M059J (cell line): ENCODE measurements around the gene MEAF6. TPM values are rescaled to one million over a fixed set of nuclear protein-coding genes. Genes with fewer than 3 reads are reported as not detected.

Experiments used
- DNase-seq: peaks from one replicate; pipeline ENCODE4 v3.0.0-alpha.2; 2012; ENCODE audit warnings: low read depth
- total RNA-seq: library from RNA; depleted of rRNA; stranded (reverse); fragments of >200 nt; shearing (Covaris generic); gene quantifications from 2 replicates; pipeline ENCODE4 v1.2.3, GENCODE V29; 2014

MEAF6 gene
- total RNA-seq, 1 experiment from 2014 or later: 112 TPM

- no peak for DNase-seq
These were observed 41.0 kb downstream of the MEAF6 start for GRCh38 chr1:37473431-37474045.

DNA sequence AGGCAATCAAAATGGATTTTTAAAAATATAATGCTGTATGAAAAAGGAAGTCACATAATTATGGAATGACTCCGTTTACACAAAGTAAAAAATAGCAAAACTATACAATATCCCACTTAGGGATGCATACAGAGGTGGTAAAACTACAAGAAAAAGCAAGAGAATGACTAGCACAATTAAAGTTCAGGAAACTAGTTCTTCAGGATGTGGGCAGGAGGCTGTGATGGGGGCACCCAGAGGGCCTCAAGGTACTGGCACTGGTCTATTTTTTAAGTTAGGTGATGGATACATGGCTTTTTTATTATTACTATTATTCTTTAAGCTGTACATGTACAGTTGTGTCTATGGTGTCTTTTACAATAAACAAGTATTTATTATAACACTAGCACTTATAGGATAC is 41.6 kb downstream of the MEAF6 start:
- no peak for DNase-seq

GRCh38 chr1:37472281-37472680 is 42.3 kb downstream of the MEAF6 start:
- peak; percentile 61 for DNase-seq

DNA sequence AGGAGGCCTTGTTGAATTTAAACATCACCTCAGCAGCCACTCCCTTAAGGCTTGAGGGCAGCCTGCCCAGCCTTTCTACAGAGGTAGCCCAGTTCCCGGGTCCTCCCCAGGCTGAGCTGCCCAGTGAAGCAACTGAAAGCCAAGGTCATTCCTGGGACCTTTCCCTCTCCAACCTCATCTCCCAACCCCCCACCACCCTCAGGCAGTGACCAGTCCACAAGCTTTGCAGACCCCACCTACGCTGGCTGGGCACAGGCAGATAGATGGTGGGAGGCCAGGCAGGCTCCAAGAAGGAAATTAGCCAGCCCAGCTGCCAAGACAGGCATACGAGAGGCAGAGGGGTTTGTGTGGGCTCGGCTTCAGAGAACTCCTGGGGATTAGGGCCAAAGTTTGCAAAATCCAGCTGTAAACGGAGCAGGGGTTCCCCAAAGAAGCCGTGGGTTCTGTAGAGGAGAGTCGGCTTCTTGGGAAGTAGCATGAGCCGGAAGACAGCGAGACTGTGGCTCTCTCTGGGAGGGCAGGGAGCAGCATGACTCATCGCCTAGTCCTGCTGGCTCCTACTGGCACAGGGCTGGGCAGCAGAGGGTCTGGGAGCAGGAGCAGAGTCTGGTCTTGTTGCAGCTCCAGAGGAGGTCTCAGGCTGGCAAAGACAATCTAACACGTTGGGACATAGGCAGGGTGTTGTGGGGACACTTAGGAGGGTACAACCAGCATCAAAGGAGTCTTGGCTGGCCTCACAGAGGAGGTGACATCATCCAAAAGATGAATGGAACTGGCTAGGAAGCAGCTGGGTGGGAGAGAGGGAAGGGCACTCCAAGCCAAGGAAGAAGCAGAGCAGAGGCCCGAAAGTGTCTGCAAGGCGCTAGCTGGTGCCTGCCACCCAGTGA is 43.0 kb downstream of the MEAF6 start:
- DNase-seq: peak; percentile 95

GRCh38 chr1:37469386-37469785 is 45.2 kb downstream of the MEAF6 start:
- no peak for DNase-seq

DNA sequence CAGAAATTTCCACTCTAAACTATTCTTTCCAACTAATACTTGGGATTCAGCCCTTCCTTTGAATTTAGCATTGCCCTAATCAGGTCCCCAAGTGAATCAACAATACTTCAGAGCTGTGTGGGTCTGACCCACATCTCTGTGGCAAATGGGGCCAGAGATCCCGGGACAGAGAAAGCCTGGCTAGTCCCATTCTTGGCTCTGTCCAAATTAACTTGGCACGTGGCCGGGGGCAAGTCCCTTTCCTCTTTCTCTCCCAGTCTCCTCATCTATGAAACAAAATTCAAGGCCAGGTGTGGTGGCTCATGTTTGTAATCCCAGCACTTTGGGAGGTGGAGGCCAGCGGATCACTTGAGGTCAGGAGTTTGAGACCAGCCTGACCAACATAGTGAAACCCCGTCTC is 46.5 kb downstream of the MEAF6 start:
- DNase-seq: no peak

GRCh38 chr1:37465593-37466517 is 48.7 kb downstream of the MEAF6 start:
- no peak for DNase-seq

- DNase-seq: no peak
These were observed 50.1 kb downstream of the MEAF6 start for GRCh38 chr1:37464443-37464842.

DNA sequence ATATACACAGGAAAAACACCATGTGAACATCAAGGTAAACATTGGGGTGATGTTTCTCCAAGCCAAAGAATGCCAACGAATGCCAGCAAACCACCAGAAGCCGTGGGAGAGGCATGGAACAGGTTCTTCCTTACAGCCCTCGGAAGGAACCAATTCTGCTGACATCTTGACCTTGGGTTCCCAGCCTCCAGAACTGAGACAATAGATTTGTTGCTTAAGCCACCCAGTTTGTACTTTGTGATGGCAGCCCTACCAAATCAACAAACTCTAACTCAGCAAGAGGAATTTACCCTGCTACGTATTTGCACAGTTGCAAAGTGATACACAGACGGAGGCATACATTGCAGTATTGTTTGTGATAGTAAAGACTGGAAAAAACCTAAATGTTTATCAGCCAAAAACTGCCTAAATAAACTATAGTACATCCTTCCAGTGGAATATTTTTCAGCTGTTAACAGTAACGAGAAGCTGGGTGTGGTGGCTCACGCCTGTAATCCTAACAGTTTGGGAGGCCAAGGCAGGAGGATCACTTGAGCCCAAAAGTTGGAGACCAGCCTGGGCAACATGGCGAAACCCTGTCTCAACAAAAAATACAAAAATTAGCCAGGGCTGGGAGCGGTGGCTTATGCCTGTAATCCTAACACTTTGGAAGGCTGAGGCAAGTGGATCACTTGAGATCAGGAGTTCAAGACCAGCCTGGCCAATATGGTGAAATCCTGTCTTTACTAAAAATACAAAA is 52.7 kb downstream of the MEAF6 start:
- DNase-seq: no peak

DNA sequence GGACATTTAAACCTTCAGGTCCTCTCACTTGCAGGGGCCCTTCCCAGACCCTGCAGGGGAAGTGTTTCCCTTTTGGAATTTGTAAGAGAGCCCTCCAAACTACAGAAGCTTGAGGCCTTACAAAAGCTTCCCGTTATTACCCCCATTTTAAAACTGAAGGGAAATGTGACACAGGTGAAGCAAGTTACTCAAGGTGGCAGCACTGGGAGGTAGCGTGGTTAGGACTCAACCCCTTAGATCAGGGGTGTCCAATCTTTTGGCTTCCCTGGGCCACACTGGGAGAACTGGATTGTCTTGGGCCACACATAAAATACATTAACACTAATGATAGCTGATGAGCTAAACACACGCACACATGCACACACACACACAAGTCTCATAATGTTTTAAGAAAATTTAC is 56.0 kb downstream of the MEAF6 start:
- DNase-seq: no peak

DNA sequence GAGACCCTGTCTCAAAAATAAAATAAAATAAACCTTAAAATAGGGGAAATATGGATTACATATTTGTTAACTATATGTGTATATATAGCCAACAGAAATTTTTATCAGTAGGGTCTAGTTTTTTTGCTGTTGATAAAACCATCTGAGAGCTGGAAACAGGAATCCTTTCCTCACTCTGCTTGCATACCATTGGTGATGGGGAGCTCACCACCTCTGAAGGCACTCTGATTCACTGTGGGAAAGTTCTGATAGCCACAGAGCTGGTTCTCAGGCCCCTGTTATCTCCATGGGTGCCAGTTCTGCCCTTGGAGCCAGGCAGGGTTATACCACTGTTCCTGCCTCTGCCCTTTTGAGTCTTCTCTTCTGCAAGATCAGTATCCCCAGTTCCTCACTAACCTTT is 58.0 kb downstream of the MEAF6 start:
- no peak for DNase-seq

- DNase-seq: no peak
These were observed 59.0 kb downstream of the MEAF6 start for GRCh38 chr1:37455516-37455915.

GRCh38 chr1:37453647-37454046 is 60.9 kb downstream of the MEAF6 start:
- DNase-seq: no peak

DNA sequence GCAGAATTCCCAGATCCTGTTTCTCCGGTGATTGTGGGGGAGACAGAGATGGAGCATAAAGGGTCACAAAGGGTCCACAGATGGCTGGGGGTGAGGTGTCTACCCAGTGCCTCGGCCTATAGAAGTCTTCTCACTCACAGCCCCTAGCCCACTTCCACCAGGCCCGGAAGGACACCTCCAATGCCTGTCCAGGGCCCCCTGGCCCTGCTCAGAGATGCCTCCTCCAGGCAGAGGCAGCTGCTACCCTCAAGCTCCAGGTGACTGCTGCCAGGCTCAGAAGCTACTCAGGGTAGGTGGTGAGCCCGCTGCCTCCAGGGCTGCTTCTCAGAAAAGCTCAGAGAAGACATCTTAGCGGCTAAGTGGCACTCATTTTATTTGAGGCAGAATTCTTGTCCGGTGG is 62.1 kb downstream of the MEAF6 start:
- no peak for DNase-seq

DNA sequence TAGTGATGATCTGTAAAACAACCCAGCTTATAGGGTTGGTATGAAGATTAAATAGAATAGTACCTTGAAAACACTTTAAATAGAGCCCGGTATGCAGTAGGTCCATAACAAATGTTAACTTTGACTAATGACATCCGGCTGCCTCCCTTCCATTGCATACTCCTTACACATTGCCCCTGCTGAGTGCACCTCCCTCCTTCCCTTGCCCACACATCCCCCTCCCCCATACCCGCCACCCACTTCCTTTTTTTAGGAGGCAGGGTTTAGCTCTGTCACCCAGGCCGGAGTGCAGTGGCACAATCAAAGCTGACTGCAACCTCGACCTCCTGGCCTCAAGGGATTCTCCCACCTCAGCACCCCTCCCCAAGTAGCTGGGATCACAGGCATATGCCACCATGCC is 64.6 kb downstream of the MEAF6 start:
- DNase-seq: no peak

- peak; percentile 62 for DNase-seq
These were observed 65.7 kb downstream of the MEAF6 start for GRCh38 chr1:37448691-37449417.

DNA sequence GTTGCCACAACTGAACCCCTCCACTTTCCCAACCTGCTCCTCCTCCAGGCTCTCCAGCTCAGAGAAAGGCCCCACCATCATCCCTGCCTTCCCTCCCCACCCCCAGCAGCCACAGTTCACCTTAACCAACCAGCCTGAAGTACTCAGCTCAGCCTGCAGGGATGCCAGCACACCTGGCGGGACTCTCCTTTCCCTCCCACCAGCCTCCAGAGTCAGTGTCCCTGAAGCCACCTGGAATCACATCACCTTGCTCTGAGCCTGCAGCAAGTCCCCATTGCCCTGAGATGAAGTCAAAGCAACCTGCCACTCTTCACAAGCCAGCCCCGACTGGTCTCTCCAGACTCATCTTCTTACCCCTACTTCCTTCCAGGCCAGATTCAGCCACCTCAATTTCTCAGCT is 66.4 kb downstream of the MEAF6 start:
- DNase-seq: no peak

DNA sequence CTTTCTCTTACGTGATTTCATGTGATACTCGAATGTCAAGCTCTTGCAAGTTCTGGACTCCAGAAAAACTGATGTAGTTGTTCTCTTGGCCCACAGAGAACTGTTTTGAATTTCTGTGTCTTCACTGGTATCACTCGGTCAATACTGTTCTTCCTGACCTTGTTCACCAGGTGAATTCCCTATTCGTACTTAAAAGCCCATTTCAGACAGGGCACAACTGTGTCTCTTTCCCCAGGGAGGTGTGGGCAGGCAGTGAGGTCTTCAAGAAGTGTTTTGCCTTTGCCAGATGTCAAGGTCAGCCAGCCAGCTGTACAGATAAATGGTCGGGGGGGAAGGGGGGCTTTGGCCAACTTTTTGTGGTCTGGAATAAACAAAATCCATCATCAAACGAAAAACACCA is 67.7 kb downstream of the MEAF6 start:
- no peak for DNase-seq

DNA sequence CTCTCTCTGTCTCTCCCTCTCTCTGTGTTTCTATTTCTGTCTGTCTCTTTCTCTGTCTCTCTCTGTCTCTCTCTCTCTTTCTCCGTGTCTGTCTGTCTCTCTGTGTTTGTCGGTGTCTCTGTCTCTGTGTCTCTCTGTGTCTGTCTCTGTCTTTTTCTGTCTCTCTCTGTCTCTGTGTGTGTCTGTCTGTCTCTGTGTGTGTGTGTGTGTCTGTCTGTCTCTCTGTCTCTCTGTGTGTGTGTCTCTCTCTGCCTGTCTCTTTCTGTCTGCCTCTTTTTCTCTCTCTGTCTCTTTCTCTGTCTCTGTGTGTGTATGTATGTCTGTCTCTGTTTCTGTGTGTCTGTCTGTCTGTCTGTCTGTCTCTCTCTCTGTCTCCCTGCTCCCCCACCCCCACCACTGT is 71.9 kb downstream of the MEAF6 start:
- DNase-seq: no peak
